GM18867 (cell line): Measurements from ENCODE around the gene ZMYND10.

Experiments
- ATAC-seq: cut with Tn5 transposase; IDR thresholded peaks from one replicate; pipeline ENCODE4 v1.9.1; 2021; ENCODE audit warnings: mild to moderate bottlenecking, moderate library complexity; ENCODE audit not compliant: unreplicated experiment

ZMYND10 gene

GRCh38 chr3:50292159-50293078, 53.1 kb downstream of the ZMYND10 start, which contains the start of gene IFRD2:
Gene IFRD2 (minus strand): TSS chr3:50292429. CDS start chr3:50292274, 155 bp downstream.
- peak; percentile 91 for ATAC-seq
